D721Med (cell line): ENCODE measurements around the gene FLT1.

ENCODE experiments used
- DNase-seq: peaks from one replicate; pipeline ENCODE4 v3.0.0; 2011; ENCODE audit warnings: low spot score; ENCODE audit not compliant: insufficient read length
- FAIRE-seq: peaks from 2 replicates; lab custom pipeline; 2011; peaks lifted over from hg19 to GRCh38; lab: Jason Lieb, UNC
- CTCF ChIP-seq: IDR thresholded peaks from 2 replicates; pipeline ENCODE4 v1.5.1; 2012; ENCODE audit warnings: mild to moderate bottlenecking, control low read depth; ENCODE audit not compliant: insufficient read depth; ENCODE audit errors: missing control alignments

FLT1 gene

GRCh38 chr13:28533125-28533436 is 38.2 kb upstream of the FLT1 start:
- DNase-seq = no peak
- TF ChIP-seq CTCF = no peak
- no peak for FAIRE-seq

- TF ChIP-seq CTCF = no peak
- no peak for FAIRE-seq
- DNase-seq = no peak
Measured at GRCh38 chr13:28532388-28533124, 37.6 kb upstream of the FLT1 start.

GRCh38 chr13:28531845-28532387 is 37.0 kb upstream of the FLT1 start:
- FAIRE-seq (no peak), DNase-seq (no peak)
- no peak for TF ChIP-seq CTCF

GRCh38 chr13:28531077-28531844 is 36.3 kb upstream of the FLT1 start:
- TF ChIP-seq CTCF = no peak
- no peak for FAIRE-seq
- no peak for DNase-seq

- TF ChIP-seq CTCF = no peak
- DNase-seq (no peak), FAIRE-seq (no peak)
Measured at GRCh38 chr13:28530729-28531076, 35.8 kb upstream of the FLT1 start.

GRCh38 chr13:28529836-28530235 is 34.9 kb upstream of the FLT1 start:
- TF ChIP-seq CTCF = no peak
- DNase-seq = no peak
- no peak for FAIRE-seq

- DNase-seq (no peak), FAIRE-seq (no peak)
Measured at GRCh38 chr13:28528848-28529247, 33.9 kb upstream of the FLT1 start.

More at GRCh38 chr13:28528848-28529247, 33.9 kb upstream of the FLT1 start:
- TF ChIP-seq CTCF = no peak
